Effector CD8-positive, alpha-beta T cell (primary cell): ENCODE measurements around the gene SPATA17.
"Not testable (repeated sequence)": the region's sequence is repeated elsewhere in the genome, so short reads cannot be mapped to it uniquely, and the experiment has no call there.

Experiments used
- DNase-seq: peaks from one replicate; lab custom pipeline; 2025; lab: John Stamatoyannopoulos, UW
- total RNA-seq, 4 experiments: gene quantifications; one replicate each; lab custom pipeline; 2026; lab: John Stamatoyannopoulos, UW

SPATA17 gene, protein sequence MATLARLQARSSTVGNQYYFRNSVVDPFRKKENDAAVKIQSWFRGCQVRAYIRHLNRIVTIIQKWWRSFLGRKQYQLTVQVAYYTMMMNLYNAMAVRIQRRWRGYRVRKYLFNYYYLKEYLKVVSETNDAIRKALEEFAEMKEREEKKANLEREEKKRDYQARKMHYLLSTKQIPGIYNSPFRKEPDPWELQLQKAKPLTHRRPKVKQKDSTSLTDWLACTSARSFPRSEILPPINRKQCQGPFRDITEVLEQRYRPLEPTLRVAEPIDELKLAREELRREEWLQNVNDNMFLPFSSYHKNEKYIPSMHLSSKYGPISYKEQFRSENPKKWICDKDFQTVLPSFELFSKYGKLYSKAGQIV
- 0 to 0.49 (median 0.22) reads per million in 4 experiments for total RNA-seq

GRCh38 chr1:217630711-217631591 is at the start of gene SPATA17, which contains the start of gene GPATCH2:
TSS of gene SPATA17 (plus strand) at chr1:217631344. CDS start at chr1:217631379, 35 bp downstream.
TSS of gene GPATCH2 (minus strand) at chr1:217631090. CDS start at chr1:217630971, 119 bp downstream.
- peak; percentile 56 for DNase-seq

GRCh38 chr1:217584286-217584811 is 46.8 kb upstream of the SPATA17 start:
- not testable (repeated sequence) for DNase-seq

- DNase-seq, result no peak
Observed at GRCh38 chr1:217585577-217585976, 45.6 kb upstream of the SPATA17 start.

GRCh38 chr1:217586586-217586985 is 44.6 kb upstream of the SPATA17 start:
- DNase-seq, result no peak

GRCh38 chr1:217590598-217590997 is 40.5 kb upstream of the SPATA17 start:
- DNase-seq, result no peak

- DNase-seq, result no peak
Observed at GRCh38 chr1:217599154-217599553, 32.0 kb upstream of the SPATA17 start.

- DNase-seq, result no peak
Observed at GRCh38 chr1:217602380-217602779, 28.8 kb upstream of the SPATA17 start.

DNA sequence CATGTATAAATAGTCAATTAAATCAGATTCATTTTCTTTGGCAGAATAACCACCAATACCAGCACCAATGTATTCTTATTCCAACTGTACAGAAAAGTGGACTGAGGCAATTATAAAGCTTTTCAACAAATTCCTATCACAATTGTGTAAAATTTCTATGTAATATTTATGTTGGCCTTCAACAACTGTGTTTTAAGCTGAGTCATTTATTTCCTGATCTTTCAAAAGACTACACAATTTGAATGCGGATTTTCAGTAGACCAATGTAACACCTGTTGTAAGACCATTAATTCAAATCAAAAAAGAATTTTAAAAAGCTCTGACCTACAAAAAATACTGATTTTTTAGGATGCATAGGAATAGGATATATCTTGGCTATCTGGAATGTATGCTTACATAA is 25.8 kb upstream of the SPATA17 start:
- no peak for DNase-seq

DNA sequence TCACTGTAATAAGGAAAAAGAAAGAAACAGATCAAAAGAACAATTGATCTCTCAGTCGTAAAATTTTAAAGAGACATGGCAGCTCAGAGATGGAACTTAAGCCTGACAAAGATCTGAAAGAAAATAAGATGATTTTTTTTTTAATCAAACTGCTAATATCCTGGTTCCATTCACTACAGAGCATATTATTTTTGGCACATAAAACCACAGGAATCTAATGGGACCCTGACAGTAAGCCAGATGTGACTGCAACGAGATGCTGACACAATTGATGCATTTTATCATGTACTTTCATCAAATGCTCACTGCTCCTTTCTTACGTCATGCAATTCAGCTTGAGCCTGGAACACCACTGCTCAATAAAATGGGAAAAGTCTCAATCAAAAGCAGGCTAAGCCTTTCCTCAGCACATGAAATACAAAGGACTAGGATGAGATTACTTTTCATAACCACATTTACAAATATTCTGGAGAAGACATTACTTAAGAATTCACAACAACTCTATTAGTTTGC is 16.9 kb upstream of the SPATA17 start:
- no peak for DNase-seq

- DNase-seq, result no peak
Observed at GRCh38 chr1:217617126-217617525, 14.0 kb upstream of the SPATA17 start.

DNA sequence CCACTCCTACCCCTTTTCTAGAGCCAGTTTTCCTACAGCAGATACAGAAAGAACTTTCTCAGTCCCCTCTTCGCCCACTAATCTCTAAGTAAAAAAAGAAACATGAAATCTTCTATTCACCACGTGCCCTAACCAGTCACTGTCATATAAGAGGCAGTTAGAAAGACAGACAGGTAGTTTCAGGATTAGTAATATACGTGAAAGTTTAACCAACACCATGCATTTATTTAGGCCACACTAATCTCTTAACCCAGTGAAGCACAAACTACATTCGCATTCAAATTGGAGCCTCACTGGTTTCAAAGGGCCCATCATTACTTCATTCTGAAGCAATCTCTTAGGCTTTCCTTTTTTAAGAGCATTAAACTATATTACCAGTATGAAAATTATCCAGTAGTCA is 10.3 kb upstream of the SPATA17 start:
- DNase-seq, result no peak

GRCh38 chr1:217622042-217622441 is 9.1 kb upstream of the SPATA17 start:
- no peak for DNase-seq

- DNase-seq, result no peak
Observed at GRCh38 chr1:217626321-217626720, 4.8 kb upstream of the SPATA17 start.

- DNase-seq, result no peak
Observed at GRCh38 chr1:217627431-217627830, 3.7 kb upstream of the SPATA17 start.

DNA sequence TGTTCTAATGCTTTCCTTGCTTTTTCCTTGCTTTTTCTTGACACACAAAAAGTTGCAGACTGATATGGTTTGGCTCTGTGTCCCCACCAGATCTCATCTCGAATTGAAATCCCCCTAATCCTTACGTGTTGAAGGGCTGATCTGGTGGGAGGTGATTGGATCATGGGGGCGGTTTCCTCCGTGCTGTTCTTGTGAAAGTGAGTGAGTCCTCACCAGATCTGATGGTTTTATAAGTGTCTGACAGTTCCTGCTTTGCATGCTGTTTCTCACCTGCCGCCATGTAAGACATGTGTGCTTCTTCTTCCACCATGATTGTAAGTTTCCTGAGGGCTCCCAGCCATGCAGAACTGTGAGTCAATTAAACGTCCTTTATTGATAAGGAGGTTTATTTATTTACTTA is 11.3 kb downstream of the SPATA17 start:
- DNase-seq, result no peak

GRCh38 chr1:217647791-217648190 is 16.6 kb downstream of the SPATA17 start:
- no peak for DNase-seq

DNA sequence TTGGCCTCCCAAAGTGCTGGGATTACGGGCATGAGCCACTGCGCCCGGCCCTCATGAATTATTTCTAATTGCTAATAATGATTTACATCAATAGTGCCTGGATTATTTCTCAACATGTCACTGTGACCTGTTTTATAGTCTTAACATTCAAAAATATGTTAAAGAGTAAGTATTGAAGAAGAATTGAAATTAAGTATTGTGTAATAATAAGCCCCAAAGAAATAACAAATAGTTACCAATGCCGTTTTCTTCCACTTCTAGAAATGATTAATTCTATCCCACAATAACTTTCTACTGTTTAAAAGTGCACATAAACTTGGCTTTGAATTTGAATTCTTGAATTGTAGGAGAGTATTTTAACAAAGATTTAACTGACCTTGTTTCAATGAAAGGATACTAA is 19.5 kb downstream of the SPATA17 start:
- DNase-seq, result no peak

GRCh38 chr1:217660353-217661062 is 29.4 kb downstream of the SPATA17 start:
- no peak for DNase-seq

DNA sequence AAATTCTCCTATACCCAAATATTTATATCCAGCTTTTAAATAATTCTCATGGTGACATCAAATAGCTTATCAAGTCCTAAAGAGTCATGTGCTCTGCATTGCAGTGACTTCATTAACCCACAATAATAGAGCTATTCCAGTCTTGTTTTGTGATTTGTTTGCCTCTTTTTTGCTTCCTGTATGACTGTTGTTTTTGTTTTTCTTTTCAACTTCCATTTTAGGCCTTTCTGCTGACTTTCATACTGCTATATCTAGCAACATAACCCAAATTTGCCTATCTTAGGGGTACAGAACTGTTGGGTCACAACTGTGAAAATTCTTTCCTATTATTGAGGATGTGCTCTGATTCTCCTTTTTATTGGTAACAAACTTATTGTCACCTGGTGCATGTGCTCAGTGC is 30.3 kb downstream of the SPATA17 start:
- no peak for DNase-seq

- no peak for DNase-seq
Observed at GRCh38 chr1:217668351-217668940, 37.3 kb downstream of the SPATA17 start.

DNA sequence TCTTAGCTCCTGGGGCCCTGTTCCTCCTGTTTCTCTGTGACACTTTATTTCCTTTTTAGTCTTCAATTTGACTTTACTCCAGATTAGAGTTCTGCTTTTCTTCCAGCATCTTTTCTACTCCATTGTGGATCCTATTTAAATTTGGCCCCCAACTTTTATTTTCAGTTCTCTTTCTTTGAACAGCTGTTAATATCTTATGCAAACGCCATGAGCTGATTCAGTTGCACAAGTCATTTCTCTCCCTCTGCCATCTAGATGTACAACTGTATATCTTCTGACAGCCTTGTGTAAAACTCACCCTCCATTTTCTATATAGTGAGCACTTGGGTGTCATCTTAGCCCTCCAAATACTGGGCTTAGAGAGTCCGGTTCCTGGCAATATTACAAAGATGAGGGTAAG is 42.2 kb downstream of the SPATA17 start:
- DNase-seq, result no peak
